GM23338 (cell line): ENCODE results near the gene INSRR. TPM values are rescaled to one million over a fixed set of nuclear protein-coding genes. Genes with fewer than 3 reads are reported as not detected.

Experiments used
- ATAC-seq: fragments of 200-7000 bp; cut with Tn5 transposase; 3 replicates; pipeline ENCODE4 v1.9.1; 2020
- DNase-seq: peaks from one replicate; pipeline ENCODE4 v3.0.0-alpha.2; 2015; ENCODE audit warnings: low spot score
- H2AFZ ChIP-seq: fragments of 200-600 bp; sonication (generic); 2 replicates; pipeline ENCODE4 v1.8.0; 2016; ENCODE audit warnings: antibody characterized with exemption, mild to moderate bottlenecking, moderate library complexity
- H3F3A ChIP-seq: fragments of 200-600 bp; sonication (generic); replicated peaks from 2 replicates; pipeline ENCODE4 v1.8.0; 2017; ENCODE audit warnings: antibody characterized with exemption, mixed run types, low read depth
- H3K27ac ChIP-seq: fragments of 200-600 bp; sonication (generic); 2 replicates; pipeline ENCODE4 v1.6.1; 2016; ENCODE audit warnings: low read depth
- H3K27me3 ChIP-seq: fragments of 200-600 bp; sonication (generic); 2 replicates; pipeline ENCODE4 v1.8.0; 2016; ENCODE audit warnings: mild to moderate bottlenecking, mixed run types, moderate library complexity; ENCODE audit not compliant: insufficient read depth
- H3K36me3 ChIP-seq: fragments of 200-600 bp; sonication (generic); 2 replicates; pipeline ENCODE4 v1.8.0; 2016; ENCODE audit warnings: mild to moderate bottlenecking; ENCODE audit not compliant: insufficient read depth
- H3K4me1 ChIP-seq: fragments of 200-600 bp; sonication (generic); 2 replicates; pipeline ENCODE4 v1.8.0; 2016; ENCODE audit warnings: mild to moderate bottlenecking, moderate library complexity; ENCODE audit not compliant: insufficient read depth
- H3K4me2 ChIP-seq: fragments of 200-600 bp; sonication (generic); 2 replicates; pipeline ENCODE4 v1.7.1; 2017; ENCODE audit warnings: mixed run types
- H3K4me3 ChIP-seq: fragments of 200-600 bp; sonication (generic); 2 replicates; pipeline ENCODE4 v1.6.1; 2016; ENCODE audit warnings: mixed run types
- H3K79me2 ChIP-seq: fragments of 200-600 bp; sonication (generic); replicated peaks from 2 replicates; pipeline ENCODE4 v1.8.0; 2017; ENCODE audit warnings: mild to moderate bottlenecking; ENCODE audit not compliant: insufficient read depth
- H3K9me2 ChIP-seq: fragments of 200-600 bp; sonication (generic); 2 replicates; pipeline ENCODE4 v1.8.0; 2017; ENCODE audit not compliant: insufficient read depth
- H4K20me1 ChIP-seq: fragments of 200-600 bp; sonication (generic); replicated peaks from 2 replicates; pipeline ENCODE4 v1.8.0; 2017; ENCODE audit warnings: mild to moderate bottlenecking; ENCODE audit not compliant: insufficient read depth
- H3K27ac Mint-ChIP-seq: 2 replicates; pipeline ENCODE4 v1.8.0; 2020; ENCODE audit warnings: inconsistent platforms, mild to moderate bottlenecking, moderate library complexity, mixed read lengths
- H3K27me3 Mint-ChIP-seq: 3 replicates; pipeline ENCODE4 v1.8.0; 2022; ENCODE audit warnings: low read depth, mild to moderate bottlenecking, moderate library complexity, mixed read lengths, inconsistent platforms; ENCODE audit not compliant: insufficient read depth, poor library complexity
- H3K36me3 Mint-ChIP-seq: 3 replicates; pipeline ENCODE4 v1.8.0; 2021; ENCODE audit warnings: low read depth, mild to moderate bottlenecking, inconsistent platforms, moderate library complexity, mixed read lengths
- H3K4me1 Mint-ChIP-seq: 3 replicates; pipeline ENCODE4 v1.8.0; 2020; ENCODE audit warnings: mild to moderate bottlenecking, inconsistent platforms, mixed read lengths
- H3K4me3 Mint-ChIP-seq: 3 replicates; pipeline ENCODE4 v1.8.0; 2021; ENCODE audit warnings: moderate library complexity, mild to moderate bottlenecking, inconsistent platforms, mixed read lengths
- H3K9me3 Mint-ChIP-seq: 3 replicates; pipeline ENCODE4 v1.8.0; 2020; ENCODE audit warnings: moderate library complexity, mild to moderate bottlenecking, inconsistent platforms, mixed read lengths
- CREB1 ChIP-seq: fragments of 250-450 bp; sonication (Bioruptor Pico); IDR thresholded peaks from 2 replicates; pipeline ENCODE4 v1.5.0; 2020; ENCODE audit warnings: low read depth, mild to moderate bottlenecking, moderate library complexity
- CTCF ChIP-seq, 2 experiments: fragments of 200-600 bp in 1 of 2; sonication (generic) in 1 of 2; conservative IDR thresholded peaks; 2 replicates each; pipeline versions ENCODE4 v1.5.1 to v1.6.1; 2016 to 2017; ENCODE audit warnings: antibody characterized with exemption in 2 of 2, low read depth in 2 of 2, mild to moderate bottlenecking in 2 of 2, moderate library complexity in 1 of 2
- JUNB ChIP-seq: IDR thresholded peaks from one replicate; pipeline ENCODE4 v1.6.1; 2016; ENCODE audit warnings: antibody characterized with exemption; ENCODE audit not compliant: unreplicated experiment
- POLR2AphosphoS5 ChIP-seq: IDR thresholded peaks from 2 replicates; pipeline ENCODE4 v1.6.1; 2016; ENCODE audit warnings: antibody characterized with exemption, low read depth
- ZNF114 ChIP-seq: fragments of 250-450 bp; sonication (Bioruptor Pico); IDR thresholded peaks from 2 replicates; pipeline ENCODE4 v1.5.0; 2020; ENCODE audit warnings: mild to moderate bottlenecking, moderate library complexity
- ZNF331 ChIP-seq: fragments of 250-450 bp; sonication (Bioruptor Pico); IDR thresholded peaks from 2 replicates; pipeline ENCODE4 v1.5.0; 2020; ENCODE audit warnings: low read depth, mild to moderate bottlenecking, moderate library complexity
- ZNF462 ChIP-seq: fragments of 250-450 bp; sonication (Bioruptor Pico); IDR thresholded peaks from 2 replicates; pipeline ENCODE4 v1.5.0; 2020; ENCODE audit warnings: mild to moderate bottlenecking, moderate library complexity
- polyA plus RNA-seq: library from polyadenylated mRNA; unstranded; fragments of >200 nt; fragmentation: Nextera tagmentation; extraction: Ambion mirVana; gene quantifications from 2 replicates; pipeline ENCODE4 v1.2.1, GENCODE V29; 2016
- total RNA-seq: library from RNA; depleted of rRNA; stranded (reverse); fragments of >200 nt; shearing (Covaris generic); gene quantifications from 2 replicates; pipeline ENCODE4 v1.2.3, GENCODE V29; 2014

INSRR gene
- total and polyA plus RNA-seq, 2 experiments from 2014 or later = not detected

GRCh38 chr1:156852418-156852874, 6.5 kb downstream of the INSRR start:
- Mint-ChIP-seq H3K27ac (no peak overlapping the region), H3K36me3 (no peaks in the 10 kb centered on the region), H3K27me3 (peaks cover 52% of the 10 kb centered on the region), H3K4me3 (no peak overlapping the region), H3K4me1 (peaks cover 17% of the 10 kb centered on the region), H3K9me3 (no peaks in the 10 kb centered on the region; the same call in 2 of the 3 replicates)
- Histone ChIP-seq H3K4me3 (no peak overlapping the region), H4K20me1 (no peaks in the 10 kb centered on the region), H3K4me2 (no peak overlapping the region), H3F3A (no peaks in the 10 kb centered on the region), H3K27me3 (peaks cover 97% of the 10 kb centered on the region), H2AFZ (no peak overlapping the region), H3K4me1 (peaks cover 8% of the 10 kb centered on the region), H3K27ac (no peak overlapping the region), H3K9me2 (no peaks in the 10 kb centered on the region), H3K36me3 (no peaks in the 10 kb centered on the region), H3K79me2 (no peaks in the 10 kb centered on the region)
- DNase-seq = no peak
- no peak for TF ChIP-seq CTCF (conservative IDR thresholded peaks at IDR 0.05; ENCODE audit: low read depth in 2 of 2)
- no peak for TF ChIP-seq ZNF462 (CRISPR knock-in tag)
- no peak for ATAC-seq

GRCh38 chr1:156851779-156852417, 7.0 kb downstream of the INSRR start:
- Histone ChIP-seq H3F3A (no peaks in the 10 kb centered on the region), H3K9me2 (no peaks in the 10 kb centered on the region), H2AFZ (no peak overlapping the region), H3K27me3 (peaks cover 97% of the 10 kb centered on the region), H3K36me3 (no peaks in the 10 kb centered on the region), H3K27ac (no peak overlapping the region), H3K4me1 (peaks cover 8% of the 10 kb centered on the region), H3K4me3 (no peak overlapping the region), H4K20me1 (no peaks in the 10 kb centered on the region), H3K79me2 (no peaks in the 10 kb centered on the region), H3K4me2 (no peak overlapping the region)
- Mint-ChIP-seq H3K36me3 (no peaks in the 10 kb centered on the region), H3K4me1 (peaks cover 12% of the 10 kb centered on the region), H3K27me3 (peaks cover 52% of the 10 kb centered on the region), H3K9me3 (no peaks in the 10 kb centered on the region; the same call in 2 of the 3 replicates), H3K4me3 (no peak overlapping the region), H3K27ac (no peak overlapping the region)
- ATAC-seq = no peak
- no peak for DNase-seq
- TF ChIP-seq JUNB (no peak), CREB1 (CRISPR knock-in tag) (no peak), ZNF114 (CRISPR knock-in tag) (no peak), CTCF (conservative IDR thresholded peaks at IDR 0.05; ENCODE audit: low read depth in 2 of 2) (no peak), ZNF331 (CRISPR knock-in tag) (no peak), POLR2AphosphoS5 (no peak)
